HepG2 (cell line): ENCODE measurements around the gene IVD. TPM values are rescaled to one million over a fixed set of nuclear protein-coding genes. Genes with fewer than 3 reads are reported as not detected.

Source experiments
- ARHGAP35 ChIP-seq: sonication (generic); formaldehyde crosslinking; IDR thresholded peaks from 2 replicates; pipeline ENCODE4 v1.9.0; 2022; ENCODE audit warnings: mild to moderate bottlenecking, inconsistent platforms, moderate library complexity, missing genetic modification reagents, borderline replicate concordance
- EHMT2 ChIP-seq: fragments of 200-600 bp; sonication (generic); IDR thresholded peaks from 2 replicates; pipeline ENCODE4 v1.7.0; 2017; ENCODE audit warnings: antibody characterized with exemption, low read depth, low read length, borderline replicate concordance
- HDAC2 ChIP-seq: sonication (generic); formaldehyde crosslinking; IDR thresholded peaks from 2 replicates; pipeline ENCODE4 v1.4.0; 2020; ENCODE audit warnings: missing genetic modification reagents
- HIC2 ChIP-seq: sonication (generic); formaldehyde crosslinking; IDR thresholded peaks from 2 replicates; pipeline ENCODE4 v1.9.0; 2022; ENCODE audit warnings: low read depth, missing genetic modification reagents
- KLF16 ChIP-seq, 2 experiments: sonication (generic) in 1 of 2; formaldehyde crosslinking in 1 of 2; IDR thresholded peaks; 2 replicates each; pipeline versions ENCODE4 v1.6.1 to v1.8.0; 2016 to 2023; ENCODE audit warnings: missing genetic modification reagents in 2 of 2, missing compliant biosample characterization in 1 of 2
- MEIS1 ChIP-seq: sonication (generic); formaldehyde crosslinking; IDR thresholded peaks from 2 replicates; pipeline ENCODE4 v1.9.0; 2021; ENCODE audit warnings: mild to moderate bottlenecking, missing genetic modification reagents, moderate library complexity, borderline replicate concordance
- NFKB2 ChIP-seq: sonication (generic); formaldehyde crosslinking; IDR thresholded peaks from 2 replicates; pipeline ENCODE4 v1.4.0; 2020; ENCODE audit warnings: missing genetic modification reagents, borderline replicate concordance
- PITX1 ChIP-seq: sonication (generic); formaldehyde crosslinking; IDR thresholded peaks from 2 replicates; pipeline ENCODE4 v1.5.1; 2020; ENCODE audit warnings: mild to moderate bottlenecking, missing genetic modification reagents
- RARA ChIP-seq: IDR thresholded peaks from 2 replicates; pipeline ENCODE4 v1.6.1; 2016; ENCODE audit warnings: missing genetic modification reagents, missing compliant biosample characterization
- RXRA ChIP-seq: sonication (generic); formaldehyde crosslinking; IDR thresholded peaks from 2 replicates; pipeline ENCODE4 v1.5.1; 2020; ENCODE audit warnings: missing genetic modification reagents
- SETDB1 ChIP-seq: sonication (generic); formaldehyde crosslinking; IDR thresholded peaks from 2 replicates; pipeline ENCODE4 v1.5.1; 2020; ENCODE audit warnings: missing genetic modification reagents, mild to moderate bottlenecking, borderline replicate concordance
- SIN3A ChIP-seq: IDR thresholded peaks from 2 replicates; pipeline ENCODE4 v1.6.1; 2011; ENCODE audit warnings: low read depth, mild to moderate bottlenecking, control low read depth, low read length, borderline replicate concordance
- TBX2 ChIP-seq: sonication (generic); formaldehyde crosslinking; IDR thresholded peaks from 2 replicates; pipeline ENCODE4 v1.5.0; 2020; ENCODE audit warnings: missing genetic modification reagents, mild to moderate bottlenecking, borderline replicate concordance
- XRCC5 ChIP-seq: fragments of 200-400 bp; formaldehyde crosslinking; optimal IDR thresholded peaks from 2 replicates; pipeline ENCODE3; 2017; ENCODE audit warnings: mild to moderate bottlenecking, low read length
- ZNF337 ChIP-seq: sonication (generic); formaldehyde crosslinking; IDR thresholded peaks from 2 replicates; pipeline ENCODE4 v1.5.1; 2020; ENCODE audit warnings: missing genetic modification reagents, low read depth, mild to moderate bottlenecking, borderline replicate concordance
- ZNF354B ChIP-seq: sonication (generic); formaldehyde crosslinking; IDR thresholded peaks from 2 replicates; pipeline ENCODE4 v1.8.0; 2022; ENCODE audit warnings: mild to moderate bottlenecking, missing genetic modification reagents
- ZNF441 ChIP-seq: sonication (generic); formaldehyde crosslinking; IDR thresholded peaks from 2 replicates; pipeline ENCODE4 v1.7.0; 2021; ENCODE audit warnings: missing genetic modification reagents, borderline replicate concordance
- ZNF496 ChIP-seq: sonication (generic); formaldehyde crosslinking; IDR thresholded peaks from 2 replicates; pipeline ENCODE4 v1.8.1; 2023; ENCODE audit warnings: mild to moderate bottlenecking, moderate library complexity, missing genetic modification reagents; ENCODE audit not compliant: insufficient replicate concordance
- ZNF549 ChIP-seq: sonication (generic); formaldehyde crosslinking; IDR thresholded peaks from 2 replicates; pipeline ENCODE4 v1.5.0; 2020; ENCODE audit warnings: missing genetic modification reagents
- ZNF737 ChIP-seq: sonication (generic); formaldehyde crosslinking; IDR thresholded peaks from 2 replicates; pipeline ENCODE4 v1.5.0; 2020; ENCODE audit warnings: missing genetic modification reagents, mild to moderate bottlenecking, borderline replicate concordance
- ZNF777 ChIP-seq: sonication (generic); formaldehyde crosslinking; IDR thresholded peaks from 2 replicates; pipeline ENCODE4 v1.4.0; 2020; ENCODE audit warnings: missing genetic modification reagents
- ZNF780A ChIP-seq: sonication (generic); formaldehyde crosslinking; IDR thresholded peaks from 2 replicates; pipeline ENCODE4 v1.8.0; 2022; ENCODE audit warnings: mild to moderate bottlenecking, missing genetic modification reagents, moderate library complexity
- polyA plus RNA-seq, 8 experiments: library from polyadenylated mRNA; depleted of rRNA in 3 of 8; stranded (reverse) in 7 of 8; unstranded in 1 of 8; fragments of >200 nt; fragmentation: Illumina TruSeq in 4 of 8; extraction: Trizol in 4 of 8; gene quantifications; 2 replicates each; pipeline versions ENCODE4 v1.2.1 to v1.2.3, GENCODE V29; 2011 to 2016; ENCODE audit warnings: low read depth in 4 of 8, missing spikeins in 1 of 8, mixed read lengths in 1 of 8; ENCODE audit not compliant: insufficient read depth in 1 of 8
- total RNA-seq, 5 experiments: library from RNA; depleted of rRNA; stranded (reverse); fragments of >200 nt; fragmentation: Illumina TruSeq; extraction: Trizol; gene quantifications; 2 replicates each; pipeline ENCODE4 v1.2.3, GENCODE V29; 2016; ENCODE audit warnings: low read depth in 1 of 5
- TF ChIP-seq, protein P1 (sequence below): sonication (generic); formaldehyde crosslinking; IDR thresholded peaks from 2 replicates; pipeline ENCODE4 v1.8.0; 2022; ENCODE audit warnings: missing genetic modification reagents, mild to moderate bottlenecking, inconsistent platforms, borderline replicate concordance
- TF ChIP-seq, protein P2 (sequence below): fragments of 450-650 bp; IDR thresholded peaks from 2 replicates; pipeline ENCODE4 v1.6.1; 2017; ENCODE audit warnings: mild to moderate bottlenecking

IVD gene
- total and polyA plus RNA-seq, 2 of the 13 experiments (the other 11 are each of a cell fraction or from before 2014, with no cell fraction given) = 48.0 to 53.9 TPM

- TF ChIP-seq, protein P1, sequence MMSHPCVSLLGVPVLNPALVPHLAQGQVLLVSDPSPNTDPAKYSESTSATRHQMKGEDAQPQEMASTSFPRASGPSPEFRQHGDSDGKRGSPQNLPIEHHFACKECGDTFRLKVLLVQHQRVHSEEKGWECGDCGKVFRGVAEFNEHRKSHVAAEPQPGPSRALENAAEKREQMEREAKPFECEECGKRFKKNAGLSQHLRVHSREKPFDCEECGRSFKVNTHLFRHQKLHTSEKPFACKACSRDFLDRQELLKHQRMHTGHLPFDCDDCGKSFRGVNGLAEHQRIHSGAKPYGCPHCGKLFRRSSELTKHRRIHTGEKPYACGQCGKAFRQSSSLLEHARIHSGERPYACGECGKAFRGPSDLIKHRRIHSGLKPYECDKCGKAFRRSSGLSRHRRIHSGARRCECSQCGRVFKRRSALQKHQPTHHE (CRISPR knock-in tag) = no peak
- TF ChIP-seq NFKB2 (CRISPR knock-in tag) = peak; percentile 43; the same call in 1 of the 2 replicates
- no peak for TF ChIP-seq ZNF549 (CRISPR knock-in tag)
- TF ChIP-seq EHMT2 = no peak
- TF ChIP-seq HIC2 (CRISPR knock-in tag) = no peak
- TF ChIP-seq PITX1 (CRISPR knock-in tag) = no peak; the same call in 1 of the 2 replicates
- no peak for TF ChIP-seq SIN3A
- TF ChIP-seq, protein P2, sequence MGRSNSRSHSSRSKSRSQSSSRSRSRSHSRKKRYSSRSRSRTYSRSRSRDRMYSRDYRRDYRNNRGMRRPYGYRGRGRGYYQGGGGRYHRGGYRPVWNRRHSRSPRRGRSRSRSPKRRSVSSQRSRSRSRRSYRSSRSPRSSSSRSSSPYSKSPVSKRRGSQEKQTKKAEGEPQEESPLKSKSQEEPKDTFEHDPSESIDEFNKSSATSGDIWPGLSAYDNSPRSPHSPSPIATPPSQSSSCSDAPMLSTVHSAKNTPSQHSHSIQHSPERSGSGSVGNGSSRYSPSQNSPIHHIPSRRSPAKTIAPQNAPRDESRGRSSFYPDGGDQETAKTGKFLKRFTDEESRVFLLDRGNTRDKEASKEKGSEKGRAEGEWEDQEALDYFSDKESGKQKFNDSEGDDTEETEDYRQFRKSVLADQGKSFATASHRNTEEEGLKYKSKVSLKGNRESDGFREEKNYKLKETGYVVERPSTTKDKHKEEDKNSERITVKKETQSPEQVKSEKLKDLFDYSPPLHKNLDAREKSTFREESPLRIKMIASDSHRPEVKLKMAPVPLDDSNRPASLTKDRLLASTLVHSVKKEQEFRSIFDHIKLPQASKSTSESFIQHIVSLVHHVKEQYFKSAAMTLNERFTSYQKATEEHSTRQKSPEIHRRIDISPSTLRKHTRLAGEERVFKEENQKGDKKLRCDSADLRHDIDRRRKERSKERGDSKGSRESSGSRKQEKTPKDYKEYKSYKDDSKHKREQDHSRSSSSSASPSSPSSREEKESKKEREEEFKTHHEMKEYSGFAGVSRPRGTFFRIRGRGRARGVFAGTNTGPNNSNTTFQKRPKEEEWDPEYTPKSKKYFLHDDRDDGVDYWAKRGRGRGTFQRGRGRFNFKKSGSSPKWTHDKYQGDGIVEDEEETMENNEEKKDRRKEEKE = no peak
- TF ChIP-seq ZNF780A = no peak
- TF ChIP-seq ZNF737 (CRISPR knock-in tag) = no peak
- TF ChIP-seq HDAC2 (CRISPR knock-in tag) = peak; percentile 18; the same call in 1 of the 2 replicates
- TF ChIP-seq KLF16 (CRISPR knock-in tag; IDR thresholded peaks at IDR 0.05) = no peak
- TF ChIP-seq ZNF337 (CRISPR knock-in tag) = no peak
- TF ChIP-seq RXRA (CRISPR knock-in tag) = peak; percentile 63
- TF ChIP-seq ZNF496 (CRISPR knock-in tag) = no peak
- peak; percentile 43 for TF ChIP-seq XRCC5
- TF ChIP-seq TBX2 (CRISPR knock-in tag) = peak; percentile 65; the same call in 1 of the 2 replicates
- no peak for TF ChIP-seq SETDB1 (CRISPR knock-in tag)
- peak; percentile 60; the same call in 1 of the 2 replicates for TF ChIP-seq ZNF777 (CRISPR knock-in tag)
- TF ChIP-seq ARHGAP35 (CRISPR knock-in tag) = no peak
- no peak for TF ChIP-seq MEIS1 (CRISPR knock-in tag)
- 0 out of 2 replicates have a peak, but pooled peaks have one; percentile 10 for TF ChIP-seq RARA (CRISPR knock-in tag)
- 0 out of 2 replicates have a peak, but pooled peaks have one; percentile 31 for TF ChIP-seq ZNF441 (CRISPR knock-in tag)
- no peak for TF ChIP-seq ZNF354B (CRISPR knock-in tag)
Measured at GRCh38 chr15:40421246-40422157, 15.9 kb downstream of the IVD start (continued).
